Fibroblast of the aortic adventitia (primary cell): ENCODE data around the gene RARB. TPM values are rescaled to one million over a fixed set of nuclear protein-coding genes. Genes with fewer than 3 reads are reported as not detected.

Experiments used
- DNase-seq: peaks from one replicate; pipeline ENCODE4 v3.0.0-alpha.2; 2010; ENCODE audit warnings: low read depth
- H3K4me3 ChIP-seq: 2 replicates; pipeline ENCODE4 v1.5.1; 2011; ENCODE audit warnings: low read depth, mild to moderate bottlenecking, control low read depth, low read length, moderate library complexity
- CTCF ChIP-seq: IDR thresholded peaks from 2 replicates; pipeline ENCODE4 v1.5.1; 2011; ENCODE audit warnings: mild to moderate bottlenecking, low read length, control low read depth, inconsistent platforms; ENCODE audit not compliant: insufficient read depth
- total RNA-seq: library from RNA; depleted of rRNA; stranded (reverse); fragments of >200 nt; gene quantifications from 2 replicates; pipeline ENCODE4 v1.2.3, GENCODE V29; 2012; ENCODE audit warnings: low replicate concordance

RARB gene
- total RNA-seq, 1 donor = 3.1 TPM

- DNase-seq = no peak
- no peak for TF ChIP-seq CTCF
These were observed 77.5 kb downstream of the RARB start for GRCh38 chr3:25505581-25505980.

GRCh38 chr3:25507811-25508210 is 79.7 kb downstream of the RARB start:
- DNase-seq = no peak
- no peak overlapping the region for H3K4me3 ChIP-seq
- TF ChIP-seq CTCF = no peak

More at GRCh38 chr3:25505581-25505980, 77.5 kb downstream of the RARB start:
- no peak overlapping the region for H3K4me3 ChIP-seq

- no peak for DNase-seq
- TF ChIP-seq CTCF = no peak
These were observed 80.4 kb downstream of the RARB start for GRCh38 chr3:25508433-25508832.

GRCh38 chr3:25508901-25509300 is 80.8 kb downstream of the RARB start:
- H3K4me3 ChIP-seq = no peak overlapping the region
- TF ChIP-seq CTCF = no peak
- DNase-seq = peak; percentile 49

More at GRCh38 chr3:25508433-25508832, 80.4 kb downstream of the RARB start:
- no peak overlapping the region for H3K4me3 ChIP-seq

- DNase-seq = no peak
- no peak overlapping the region for H3K4me3 ChIP-seq
- TF ChIP-seq CTCF = no peak
These were observed 82.7 kb downstream of the RARB start for GRCh38 chr3:25510797-25511196.

- TF ChIP-seq CTCF = no peak
- DNase-seq = no peak
These were observed 84.1 kb downstream of the RARB start for GRCh38 chr3:25511972-25512721.

More at GRCh38 chr3:25511972-25512721, 84.1 kb downstream of the RARB start:
- no peak overlapping the region for H3K4me3 ChIP-seq
